ENCODE data around the gene TNFRSF18.

GRCh38 chr1:1212780-1213344 lies 6.5 kb upstream of the TNFRSF18 start:
- TF ChIP-seq CTCF (optimal IDR thresholded peaks at IDR 0.05 in 1 of 3, IDR thresholded peaks at IDR 0.05 in 1 of 3, conservative IDR thresholded peaks at IDR 0.05 in 1 of 3; ENCODE audit: extremely low read depth in 1 of 3, insufficient read depth in 2 of 3, low read length in 3 of 3) (no peak), EZH2 (IDR thresholded peaks at IDR 0.05; ENCODE audit: low read length) (no peak)

Measured in keratinocyte (primary cell).